ENCODE measurements around the gene SOX12. TPM values are rescaled to one million over a fixed set of nuclear protein-coding genes. Genes with fewer than 3 reads are reported as not detected.
"Not testable (repeated sequence)": the region's sequence is repeated elsewhere in the genome, so short reads cannot be mapped to it uniquely, and the experiment has no call there.

The SOX12 gene
- total and polyA plus RNA-seq, 2 donors = 2.5 to 4.7 TPM

- Histone ChIP-seq H3K27me3 (ENCODE audit: control insufficient read depth in 2 of 2, insufficient read depth in 1 of 2, low read length in 1 of 2) (no peaks in the 10 kb centered on the region), H3K27ac (ENCODE audit: low read depth in 1 of 2, low read length in 1 of 2) (peak overlapping the region in 1 of 2 donors; percentile 32), H3K4me3 (ENCODE audit: low read length in 2 of 2) (no peak overlapping the region), H3K36me3 (ENCODE audit: control insufficient read depth in 2 of 2, insufficient read depth in 2 of 2, low read length in 1 of 2) (no peaks in the 10 kb centered on the region), H3K4me1 (ENCODE audit: control insufficient read depth in 2 of 2, insufficient read depth in 2 of 2, low read length in 2 of 2) (peaks cover 11 to 21% of the 10 kb centered on the region in 2 donors), H3K9me3 (ENCODE audit: control insufficient read depth in 2 of 2, insufficient read depth in 1 of 2, low read length in 1 of 2) (peaks cover 0 to 3% of the 10 kb centered on the region in 2 donors)
- WGBS = 53% methylated on average over 7 of the region's 7 CpGs
- peak in 1 of 9 donors; percentile 61 for DNase-seq (ENCODE audit: low read depth in 6 of 9, low spot score in 9 of 9)
These were observed 40.8 kb downstream of the SOX12 start for GRCh38 chr20:366041-366718.

GRCh38 chr20:366719-367485 lies 41.5 kb downstream of the SOX12 start:
- Histone ChIP-seq H3K27ac (ENCODE audit: low read depth in 1 of 2, low read length in 1 of 2) (no peak overlapping the region), H3K4me1 (ENCODE audit: control insufficient read depth in 2 of 2, insufficient read depth in 2 of 2, low read length in 2 of 2) (peaks cover 11 to 26% of the 10 kb centered on the region in 2 donors), H3K27me3 (ENCODE audit: control insufficient read depth in 2 of 2, insufficient read depth in 1 of 2, low read length in 1 of 2) (no peaks in the 10 kb centered on the region), H3K36me3 (ENCODE audit: control insufficient read depth in 2 of 2, insufficient read depth in 2 of 2, low read length in 1 of 2) (no peaks in the 10 kb centered on the region), H3K4me3 (ENCODE audit: low read length in 2 of 2) (no peak overlapping the region), H3K9me3 (ENCODE audit: control insufficient read depth in 2 of 2, insufficient read depth in 1 of 2, low read length in 1 of 2) (peaks cover 0 to 3% of the 10 kb centered on the region in 2 donors)
- 89% methylated on average over 13 of the region's 13 CpGs for WGBS
- DNase-seq (ENCODE audit: low read depth in 6 of 9, low spot score in 9 of 9) = no peak

GRCh38 chr20:367486-367887 lies 42.1 kb downstream of the SOX12 start:
- H3K9me3 ChIP-seq (ENCODE audit: control insufficient read depth in 2 of 2, insufficient read depth in 1 of 2, low read length in 1 of 2) = peaks cover 0 to 3% of the 10 kb centered on the region in 2 donors
- WGBS = 97% methylated on average over 8 of the region's 8 CpGs
- H3K27me3 ChIP-seq (ENCODE audit: control insufficient read depth in 2 of 2, insufficient read depth in 1 of 2, low read length in 1 of 2) = no peaks in the 10 kb centered on the region
- H3K4me3 ChIP-seq (ENCODE audit: low read length in 2 of 2) = no peak overlapping the region
- no peaks in the 10 kb centered on the region for H3K36me3 ChIP-seq (ENCODE audit: control insufficient read depth in 2 of 2, insufficient read depth in 2 of 2, low read length in 1 of 2)
- no peak overlapping the region for H3K27ac ChIP-seq (ENCODE audit: low read depth in 1 of 2, low read length in 1 of 2)
- DNase-seq (ENCODE audit: low read depth in 6 of 9, low spot score in 9 of 9) = no peak
- H3K4me1 ChIP-seq (ENCODE audit: control insufficient read depth in 2 of 2, insufficient read depth in 2 of 2, low read length in 2 of 2) = peaks cover 11 to 32% of the 10 kb centered on the region in 2 donors

GRCh38 chr20:368915-369314 lies 43.6 kb downstream of the SOX12 start:
- H3K36me3 ChIP-seq (ENCODE audit: control insufficient read depth in 2 of 2, insufficient read depth in 2 of 2, low read length in 1 of 2) = no peaks in the 10 kb centered on the region
- DNase-seq (ENCODE audit: low read depth in 6 of 9, low spot score in 9 of 9) = no peak
- WGBS = 98% methylated on average over 4 of the region's 4 CpGs
- peaks cover 11 to 36% of the 10 kb centered on the region in 2 donors for H3K4me1 ChIP-seq (ENCODE audit: control insufficient read depth in 2 of 2, insufficient read depth in 2 of 2, low read length in 2 of 2)
- H3K27me3 ChIP-seq (ENCODE audit: control insufficient read depth in 2 of 2, insufficient read depth in 1 of 2, low read length in 1 of 2) = no peaks in the 10 kb centered on the region
- H3K27ac ChIP-seq (ENCODE audit: low read depth in 1 of 2, low read length in 1 of 2) = no peak overlapping the region
- H3K4me3 ChIP-seq (ENCODE audit: low read length in 2 of 2) = no peak overlapping the region
- peaks cover 0 to 3% of the 10 kb centered on the region in 2 donors for H3K9me3 ChIP-seq (ENCODE audit: control insufficient read depth in 2 of 2, insufficient read depth in 1 of 2, low read length in 1 of 2)

- 97% methylated on average over 7 of the region's 7 CpGs for WGBS
- Histone ChIP-seq H3K27ac (ENCODE audit: low read depth in 1 of 2, low read length in 1 of 2) (no peak overlapping the region), H3K36me3 (ENCODE audit: control insufficient read depth in 2 of 2, insufficient read depth in 2 of 2, low read length in 1 of 2) (no peaks in the 10 kb centered on the region), H3K9me3 (ENCODE audit: control insufficient read depth in 2 of 2, insufficient read depth in 1 of 2, low read length in 1 of 2) (peaks cover 0 to 3% of the 10 kb centered on the region in 2 donors), H3K4me1 (ENCODE audit: control insufficient read depth in 2 of 2, insufficient read depth in 2 of 2, low read length in 2 of 2) (peaks cover 11 to 32% of the 10 kb centered on the region in 2 donors), H3K27me3 (ENCODE audit: control insufficient read depth in 2 of 2, insufficient read depth in 1 of 2, low read length in 1 of 2) (no peaks in the 10 kb centered on the region), H3K4me3 (ENCODE audit: low read length in 2 of 2) (no peak overlapping the region)
- DNase-seq (ENCODE audit: low read depth in 6 of 9, low spot score in 9 of 9) = no peak
These were observed 44.8 kb downstream of the SOX12 start for GRCh38 chr20:370151-370600.

- peak overlapping the region in 1 of 2 donors; percentile 19 for H3K27ac ChIP-seq (ENCODE audit: low read depth in 1 of 2, low read length in 1 of 2)
These were observed 45.8 kb downstream of the SOX12 start for GRCh38 chr20:370977-371754.

GRCh38 chr20:371755-372542 lies 46.6 kb downstream of the SOX12 start:
- Histone ChIP-seq H3K27ac (ENCODE audit: low read depth in 1 of 2, low read length in 1 of 2) (peak overlapping the region in 1 of 2 donors; percentile 19), H3K36me3 (ENCODE audit: control insufficient read depth in 2 of 2, insufficient read depth in 2 of 2, low read length in 1 of 2) (no peaks in the 10 kb centered on the region), H3K27me3 (ENCODE audit: control insufficient read depth in 2 of 2, insufficient read depth in 1 of 2, low read length in 1 of 2) (no peaks in the 10 kb centered on the region), H3K9me3 (ENCODE audit: control insufficient read depth in 2 of 2, insufficient read depth in 1 of 2, low read length in 1 of 2) (peaks cover 0 to 3% of the 10 kb centered on the region in 2 donors), H3K4me3 (ENCODE audit: low read length in 2 of 2) (no peak overlapping the region), H3K4me1 (ENCODE audit: control insufficient read depth in 2 of 2, insufficient read depth in 2 of 2, low read length in 2 of 2) (peaks cover 0 to 17% of the 10 kb centered on the region in 2 donors)
- 80% methylated on average over 10 of the region's 10 CpGs for WGBS
- DNase-seq (ENCODE audit: low read depth in 6 of 9, low spot score in 9 of 9) = no peak

More at GRCh38 chr20:370977-371754, 45.8 kb downstream of the SOX12 start:
- DNase-seq (ENCODE audit: low read depth in 6 of 9, low spot score in 9 of 9) = no peak
- Histone ChIP-seq H3K4me3 (ENCODE audit: low read length in 2 of 2) (no peak overlapping the region), H3K36me3 (ENCODE audit: control insufficient read depth in 2 of 2, insufficient read depth in 2 of 2, low read length in 1 of 2) (no peaks in the 10 kb centered on the region), H3K4me1 (ENCODE audit: control insufficient read depth in 2 of 2, insufficient read depth in 2 of 2, low read length in 2 of 2) (peaks cover 4 to 22% of the 10 kb centered on the region in 2 donors), H3K27me3 (ENCODE audit: control insufficient read depth in 2 of 2, insufficient read depth in 1 of 2, low read length in 1 of 2) (no peaks in the 10 kb centered on the region), H3K9me3 (ENCODE audit: control insufficient read depth in 2 of 2, insufficient read depth in 1 of 2, low read length in 1 of 2) (peaks cover 0 to 3% of the 10 kb centered on the region in 2 donors)
- 87% methylated on average over 7 of the region's 7 CpGs for WGBS

GRCh38 chr20:372543-373082 lies 47.3 kb downstream of the SOX12 start:
- not testable (repeated sequence) for H3K27ac ChIP-seq (ENCODE audit: low read depth in 1 of 2, low read length in 1 of 2); DNase-seq (ENCODE audit: low read depth in 6 of 9, low spot score in 9 of 9); H3K4me3 ChIP-seq (ENCODE audit: low read length in 2 of 2); H3K27me3 ChIP-seq (ENCODE audit: control insufficient read depth in 2 of 2, insufficient read depth in 1 of 2, low read length in 1 of 2); H3K36me3 ChIP-seq (ENCODE audit: control insufficient read depth in 2 of 2, insufficient read depth in 2 of 2, low read length in 1 of 2); H3K9me3 ChIP-seq (ENCODE audit: control insufficient read depth in 2 of 2, insufficient read depth in 1 of 2, low read length in 1 of 2)
- WGBS = 87% methylated on average over 11 of the region's 11 CpGs
- peaks cover 0 to 15% of the 10 kb centered on the region in 2 donors for H3K4me1 ChIP-seq (ENCODE audit: control insufficient read depth in 2 of 2, insufficient read depth in 2 of 2, low read length in 2 of 2)
